Neuronal stem cell (in vitro differentiated cells): Measurements from ENCODE around the gene RPS14.
A peak's percentile ranks its signal among the peaks of the same experiment; 100 is the strongest.

Experiments
- DNase-seq: peaks from one replicate; pipeline ENCODE4 v3.0.0-alpha.2; 2013; ENCODE audit warnings: low spot score
- H2AFZ ChIP-seq: one replicate; pipeline ENCODE4 v1.6.1; 2013; ENCODE audit warnings: mild to moderate bottlenecking, low read length, inconsistent platforms
- H2AK5ac ChIP-seq: 2 replicates; pipeline ENCODE4 v1.6.1; 2013; ENCODE audit warnings: low read depth, mild to moderate bottlenecking, inconsistent platforms, low read length, moderate library complexity, mixed read lengths
- H2BK120ac ChIP-seq: 2 replicates; pipeline ENCODE4 v1.6.1; 2013; ENCODE audit warnings: low read depth, mild to moderate bottlenecking, inconsistent platforms, low read length, moderate library complexity, mixed read lengths
- H2BK12ac ChIP-seq: one replicate; pipeline ENCODE4 v1.6.1; 2013; ENCODE audit warnings: low read length, inconsistent platforms
- H2BK15ac ChIP-seq: 2 replicates; pipeline ENCODE4 v1.6.1; 2013; ENCODE audit warnings: mild to moderate bottlenecking, low read length, inconsistent platforms, mixed read lengths
- H2BK5ac ChIP-seq: one replicate; pipeline ENCODE4 v1.6.1; 2013; ENCODE audit warnings: inconsistent platforms, mild to moderate bottlenecking, low read length, moderate library complexity
- H3K14ac ChIP-seq: one replicate; pipeline ENCODE4 v1.6.1; 2013; ENCODE audit warnings: low read length, inconsistent platforms
- H3K18ac ChIP-seq: 2 replicates; pipeline ENCODE4 v1.6.1; 2013; ENCODE audit warnings: low read length, inconsistent platforms
- H3K23ac ChIP-seq: 2 replicates; pipeline ENCODE4 v1.6.1; 2013; ENCODE audit warnings: low read depth, mild to moderate bottlenecking, mixed read lengths, low read length, inconsistent platforms; ENCODE audit not compliant: poor library complexity
- H3K27ac ChIP-seq: replicated peaks from 3 replicates; pipeline ENCODE4 v1.5.1; 2013; ENCODE audit warnings: low read length, inconsistent platforms
- H3K27me3 ChIP-seq, 3 experiments: 2 replicates each; pipeline ENCODE4 v1.6.1; 2013; ENCODE audit warnings: low read length in 3 of 3, mild to moderate bottlenecking in 2 of 3, inconsistent platforms in 1 of 3, low read depth in 1 of 3, mixed read lengths in 1 of 3, moderate library complexity in 1 of 3; ENCODE audit not compliant: control insufficient read depth in 3 of 3, insufficient read depth in 3 of 3
- H3K36me3 ChIP-seq, 2 donors: replicated peaks in 1 of 2; 2 replicates each; pipeline ENCODE4 v1.6.1; 2013; ENCODE audit warnings: low read length in 2 of 2; ENCODE audit not compliant: control insufficient read depth in 2 of 2, insufficient read depth in 2 of 2
- H3K4ac ChIP-seq: 2 replicates; pipeline ENCODE4 v1.6.1; 2013; ENCODE audit warnings: inconsistent platforms, mild to moderate bottlenecking, low read length, moderate library complexity
- H3K4me1 ChIP-seq, 2 donors: 1 replicate in 1 of 2; 2 replicates in 1 of 2; pipeline ENCODE4 v1.6.1; 2013; ENCODE audit warnings: low read length in 2 of 2, low read depth in 1 of 2; ENCODE audit not compliant: control insufficient read depth in 2 of 2, insufficient read depth in 1 of 2
- H3K4me2 ChIP-seq: one replicate; pipeline ENCODE4 v1.6.1; 2013; ENCODE audit warnings: mild to moderate bottlenecking, low read length, inconsistent platforms; ENCODE audit not compliant: insufficient read depth, poor library complexity, severe bottlenecking
- H3K4me3 ChIP-seq, 2 donors: 2 replicates each; pipeline ENCODE4 v1.5.1; 2013; ENCODE audit warnings: low read length in 2 of 2, mild to moderate bottlenecking in 2 of 2, inconsistent platforms in 1 of 2, moderate library complexity in 1 of 2
- H3K79me1 ChIP-seq: one replicate; pipeline ENCODE4 v1.6.1; 2013; ENCODE audit warnings: low read depth, mild to moderate bottlenecking, inconsistent platforms, low read length, moderate library complexity
- H3K9ac ChIP-seq: one replicate; pipeline ENCODE4 v1.6.1; 2013; ENCODE audit warnings: mild to moderate bottlenecking, low read depth, low read length, inconsistent platforms; ENCODE audit not compliant: poor library complexity
- H3K9me3 ChIP-seq, 2 donors: replicated peaks in 1 of 2; 2 replicates each; pipeline versions ENCODE3 to v1.6.1; 2013; ENCODE audit warnings: low read length in 2 of 2, mild to moderate bottlenecking in 2 of 2, inconsistent platforms in 1 of 2, low read depth in 1 of 2, mixed read lengths in 1 of 2, moderate library complexity in 1 of 2; ENCODE audit not compliant: control insufficient read depth in 2 of 2, insufficient read depth in 1 of 2
- H4K8ac ChIP-seq: one replicate; pipeline ENCODE4 v1.6.1; 2013; ENCODE audit warnings: low read depth, mild to moderate bottlenecking, inconsistent platforms, low read length, moderate library complexity
- H4K91ac ChIP-seq: one replicate; pipeline ENCODE4 v1.6.1; 2013; ENCODE audit warnings: low read length, low read depth, mild to moderate bottlenecking, inconsistent platforms; ENCODE audit not compliant: poor library complexity
- WGBS, 2 donors: extraction: QIAGEN DNeasy Blood & Tissue Kit; methylation state at CpG; one replicate each; pipeline ENCODE4 v1.1.7; 2013; ENCODE audit warnings: missing lambda C conversion rate in 2 of 2, mixed read lengths in 1 of 2; ENCODE audit not compliant: insufficient read length in 2 of 2, insufficient replicate concordance in 1 of 2; ENCODE audit errors: extremely low coverage in 2 of 2; 5-methylcytosine and 5-hydroxymethylcytosine counted together

The RPS14 gene

GRCh38 chr5:150404535-150404934 is 45.0 kb downstream of the RPS14 start:
- Histone ChIP-seq H3K36me3 (peaks cover 31 to 36% of the 10 kb centered on the region in 2 donors), H2BK120ac (no peak overlapping the region), H3K79me1 (peaks cover 2% of the 10 kb centered on the region), H3K4ac (no peak overlapping the region), H3K14ac (no peak overlapping the region), H4K8ac (no peak overlapping the region), H3K4me2 (no peak overlapping the region), H3K9me3 (no peaks in the 10 kb centered on the region), H3K27ac (no peak overlapping the region), H3K27me3 (no peaks in the 10 kb centered on the region), H4K91ac (no peak overlapping the region), H2BK12ac (no peak overlapping the region), H3K4me3 (no peak overlapping the region), H2BK15ac (no peak overlapping the region), H3K23ac (no peak overlapping the region), H2AK5ac (no peak overlapping the region), H3K9ac (no peak overlapping the region), H3K18ac (no peak overlapping the region), H2AFZ (no peak overlapping the region), H3K4me1 (no peaks in the 10 kb centered on the region), H2BK5ac (no peak overlapping the region)
- no peak for DNase-seq
- no CpG with 5 or more reads among the region's 10 CpGs for WGBS, 2 donors

- no peak overlapping the region for H2BK15ac ChIP-seq
- H2AK5ac ChIP-seq, result no peak overlapping the region
- no peaks in the 10 kb centered on the region for H3K9me3 ChIP-seq
- H4K91ac ChIP-seq, result no peak overlapping the region
- H3K4me1 ChIP-seq, result no peaks in the 10 kb centered on the region
- no peak overlapping the region for H2BK5ac ChIP-seq
- H3K14ac ChIP-seq, result no peak overlapping the region
- H3K4ac ChIP-seq, result no peak overlapping the region
- H2BK120ac ChIP-seq, result no peak overlapping the region
- H2AFZ ChIP-seq, result no peak overlapping the region
- no peak overlapping the region for H3K4me2 ChIP-seq
- no peak overlapping the region for H3K18ac ChIP-seq
- no peak overlapping the region for H2BK12ac ChIP-seq
- H3K79me1 ChIP-seq, result peaks cover 2% of the 10 kb centered on the region
- no peak overlapping the region for H3K23ac ChIP-seq
- DNase-seq, result no peak
- H4K8ac ChIP-seq, result no peak overlapping the region
- H3K9ac ChIP-seq, result no peak overlapping the region
- WGBS, 2 donors, result no CpG with 5 or more reads among the region's 5 CpGs
- H3K4me3 ChIP-seq, result no peak overlapping the region
- peaks cover 35 to 41% of the 10 kb centered on the region in 2 donors for H3K36me3 ChIP-seq
- no peak overlapping the region for H3K27ac ChIP-seq
- no peaks in the 10 kb centered on the region for H3K27me3 ChIP-seq
Observed at GRCh38 chr5:150404121-150404520, 45.4 kb downstream of the RPS14 start.

- Histone ChIP-seq H3K4me3 (no peak overlapping the region), H3K4me1 (no peaks in the 10 kb centered on the region), H4K91ac (no peak overlapping the region), H2AFZ (no peak overlapping the region), H2BK120ac (no peak overlapping the region), H2AK5ac (no peak overlapping the region), H3K14ac (no peak overlapping the region), H3K27ac (no peak overlapping the region), H3K79me1 (peaks cover 2% of the 10 kb centered on the region), H2BK5ac (no peak overlapping the region), H3K4ac (no peak overlapping the region), H2BK12ac (no peak overlapping the region), H2BK15ac (no peak overlapping the region), H3K36me3 (peaks cover 42 to 52% of the 10 kb centered on the region in 2 donors), H3K23ac (peak overlapping the region; percentile 34), H4K8ac (no peak overlapping the region), H3K9me3 (no peaks in the 10 kb centered on the region), H3K9ac (no peak overlapping the region), H3K4me2 (no peak overlapping the region), H3K27me3 (no peaks in the 10 kb centered on the region), H3K18ac (no peak overlapping the region)
- DNase-seq, result no peak
- WGBS, 2 donors, result no CpG with 5 or more reads among the region's 12 CpGs
Observed at GRCh38 chr5:150402901-150403342, 46.6 kb downstream of the RPS14 start.

GRCh38 chr5:150402229-150402773 is 47.2 kb downstream of the RPS14 start:
- H3K9me3 ChIP-seq, result no peaks in the 10 kb centered on the region
- no peak overlapping the region for H3K4ac ChIP-seq
- H3K36me3 ChIP-seq, result peaks cover 45 to 58% of the 10 kb centered on the region in 2 donors
- H2AFZ ChIP-seq, result no peak overlapping the region
- peaks cover 2% of the 10 kb centered on the region for H3K79me1 ChIP-seq
- H3K9ac ChIP-seq, result no peak overlapping the region
- no CpG with 5 or more reads among the region's 4 CpGs for WGBS, 2 donors
- no peak overlapping the region for H2BK120ac ChIP-seq
- H2BK5ac ChIP-seq, result no peak overlapping the region
- no peak overlapping the region for H3K4me2 ChIP-seq
- no peak overlapping the region for H2BK15ac ChIP-seq
- H3K14ac ChIP-seq, result no peak overlapping the region
- no peak overlapping the region for H3K4me3 ChIP-seq
- H3K27ac ChIP-seq, result no peak overlapping the region
- H4K8ac ChIP-seq, result no peak overlapping the region
- H3K27me3 ChIP-seq, result no peaks in the 10 kb centered on the region
- H3K4me1 ChIP-seq, result no peaks in the 10 kb centered on the region
- no peak overlapping the region for H4K91ac ChIP-seq
- DNase-seq, result no peak
- peak overlapping the region; percentile 22 for H3K18ac ChIP-seq
- H3K23ac ChIP-seq, result peak overlapping the region; percentile 34
- H2AK5ac ChIP-seq, result no peak overlapping the region
- H2BK12ac ChIP-seq, result no peak overlapping the region
